Endometrial microvascular endothelial cells (primary cell): ENCODE measurements around the gene SNX19. TPM values are rescaled to one million over a fixed set of nuclear protein-coding genes. Genes with fewer than 3 reads are reported as not detected.

Source experiments
- in situ Hi-C: cut with HindIII; loops from 2 replicates; pipeline ENCODE4 v1.10.0; 2017; ENCODE audit warnings: low sequenced_read_pairs, low pct_unique_long_range_greater_than_20kb; ENCODE audit errors: inconsistent ontology term
- total RNA-seq: library from RNA; depleted of rRNA; stranded (reverse); fragments of >200 nt; gene quantifications from one replicate; pipeline ENCODE4 v1.2.3, GENCODE V29; 2015; ENCODE audit errors: inconsistent ontology term

Gene SNX19
- total RNA-seq, 1 donor from 2014 or later = 53.4 TPM

GRCh38 chr11:130828741-130829140, 87.5 kb downstream of the SNX19 start:
- in situ Hi-C loops = no loop called here

- in situ Hi-C loops = no loop called here
Observed at GRCh38 chr11:130827451-130828377, 88.6 kb downstream of the SNX19 start.

- in situ Hi-C loops = no loop called here
Observed at GRCh38 chr11:130826572-130826971, 89.7 kb downstream of the SNX19 start.

- in situ Hi-C loops = no loop called here
Observed at GRCh38 chr11:130825983-130826382, 90.3 kb downstream of the SNX19 start.

- in situ Hi-C loops = no loop called here
Observed at GRCh38 chr11:130825561-130825960, 90.7 kb downstream of the SNX19 start.
